Stimulated activated CD4-positive, alpha-beta T cell treated with anti-CD3 and anti-CD28 coated beads, Interleukin-15, amount 100 ng/mL, for 48 hours (primary cell): Measurements from ENCODE around the gene RAB20.
"Not testable (repeated sequence)": the region's sequence is repeated elsewhere in the genome, so short reads cannot be mapped to it uniquely, and the experiment has no call there.

Source experiments
- DNase-seq, 2 donors: peaks; one replicate each; pipeline ENCODE4 v3.0.0-alpha.2; 2020; ENCODE audit warnings: low read depth in 2 of 2

RAB20 gene, protein sequence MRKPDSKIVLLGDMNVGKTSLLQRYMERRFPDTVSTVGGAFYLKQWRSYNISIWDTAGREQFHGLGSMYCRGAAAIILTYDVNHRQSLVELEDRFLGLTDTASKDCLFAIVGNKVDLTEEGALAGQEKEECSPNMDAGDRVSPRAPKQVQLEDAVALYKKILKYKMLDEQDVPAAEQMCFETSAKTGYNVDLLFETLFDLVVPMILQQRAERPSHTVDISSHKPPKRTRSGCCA

GRCh38 chr13:110561344-110562035 lies at the start of gene RAB20:
RAB20 (minus strand) TSS chr13:110561722; CDS start chr13:110561519, 203 bp downstream.
- DNase-seq, result peak in 1 of 2 donors; percentile 31

- no peak for DNase-seq
These were observed 49.6 kb upstream of the RAB20 start for GRCh38 chr13:110610955-110611595.

GRCh38 chr13:110607675-110608224 lies 46.2 kb upstream of the RAB20 start:
- DNase-seq, result no peak

- not testable (repeated sequence) for DNase-seq
These were observed 44.8 kb upstream of the RAB20 start for GRCh38 chr13:110606281-110606680.

DNA sequence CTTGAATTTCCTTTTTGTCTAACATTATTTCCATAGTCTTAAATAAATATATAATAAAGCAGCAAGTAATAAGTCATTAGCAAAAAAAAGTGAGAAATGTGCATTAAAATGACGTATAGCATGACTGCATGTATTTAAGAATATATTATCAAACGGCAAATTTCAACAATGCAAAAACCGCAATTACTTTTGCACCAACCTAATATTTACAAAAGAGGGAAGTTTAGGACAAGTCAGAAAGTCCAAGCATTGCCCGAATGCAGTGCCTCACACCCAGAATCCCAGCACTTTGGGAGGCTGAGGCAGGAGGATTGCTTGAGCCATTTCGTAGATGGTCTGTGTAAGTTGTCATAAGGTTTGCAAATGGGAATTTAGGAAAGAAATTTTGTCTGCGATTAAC lies 43.6 kb upstream of the RAB20 start:
- no peak for DNase-seq

GRCh38 chr13:110600980-110601379 lies 39.5 kb upstream of the RAB20 start:
- no peak for DNase-seq

- no peak for DNase-seq
These were observed 38.8 kb upstream of the RAB20 start for GRCh38 chr13:110600261-110600819.

DNA sequence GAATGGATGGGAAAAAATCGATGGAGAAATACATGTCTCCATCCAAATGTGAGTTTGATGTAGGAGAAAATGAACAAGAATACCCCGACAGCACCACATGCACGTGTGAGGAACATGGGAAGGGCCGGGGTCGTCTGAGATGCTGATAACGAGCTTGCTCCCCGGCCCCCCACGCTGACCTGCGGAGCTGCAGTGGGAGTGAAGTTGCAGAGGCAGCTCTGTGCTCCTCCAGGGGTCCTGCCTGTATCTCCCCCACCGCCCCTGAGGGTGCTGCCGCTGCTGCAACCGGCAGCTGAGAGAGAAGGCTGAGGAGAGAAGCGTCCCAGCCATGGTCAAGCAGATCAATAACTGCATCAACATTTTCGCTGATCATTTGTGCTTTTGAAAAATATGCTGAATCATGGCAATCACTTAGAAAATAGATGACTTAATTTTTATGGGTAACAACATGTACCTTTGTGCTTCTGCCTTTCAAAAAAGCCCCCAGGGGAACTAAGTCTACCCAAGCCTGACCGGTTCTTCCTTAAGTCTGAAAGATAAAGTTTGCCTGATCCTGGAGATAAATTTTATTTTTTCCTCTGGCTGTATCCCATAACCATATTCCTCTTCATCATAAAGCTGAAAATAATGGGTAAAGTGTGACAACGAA lies 35.6 kb upstream of the RAB20 start:
- no peak for DNase-seq

- DNase-seq, result no peak
These were observed 32.1 kb upstream of the RAB20 start for GRCh38 chr13:110593430-110594130.

DNA sequence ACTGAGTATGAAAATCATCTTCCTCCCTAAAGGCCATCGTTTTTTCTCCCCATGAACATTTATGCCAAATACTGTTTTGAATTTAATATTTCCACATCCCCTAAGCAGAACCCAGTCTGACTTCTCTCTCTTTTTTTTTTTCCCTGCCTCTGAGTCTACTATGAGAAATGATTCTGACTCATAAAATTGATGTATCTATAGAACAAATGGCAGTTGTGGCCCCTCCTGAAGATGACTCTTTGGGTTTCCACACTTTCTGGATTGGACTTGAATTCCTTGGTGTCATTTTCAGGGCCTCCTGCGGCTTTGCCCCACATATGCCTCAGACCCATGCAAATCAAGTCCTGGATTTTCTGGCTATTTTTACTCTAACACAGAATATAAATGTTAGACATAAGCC lies 31.1 kb upstream of the RAB20 start:
- no peak for DNase-seq

- DNase-seq, result no peak
These were observed 29.1 kb upstream of the RAB20 start for GRCh38 chr13:110590577-110590976.

DNA sequence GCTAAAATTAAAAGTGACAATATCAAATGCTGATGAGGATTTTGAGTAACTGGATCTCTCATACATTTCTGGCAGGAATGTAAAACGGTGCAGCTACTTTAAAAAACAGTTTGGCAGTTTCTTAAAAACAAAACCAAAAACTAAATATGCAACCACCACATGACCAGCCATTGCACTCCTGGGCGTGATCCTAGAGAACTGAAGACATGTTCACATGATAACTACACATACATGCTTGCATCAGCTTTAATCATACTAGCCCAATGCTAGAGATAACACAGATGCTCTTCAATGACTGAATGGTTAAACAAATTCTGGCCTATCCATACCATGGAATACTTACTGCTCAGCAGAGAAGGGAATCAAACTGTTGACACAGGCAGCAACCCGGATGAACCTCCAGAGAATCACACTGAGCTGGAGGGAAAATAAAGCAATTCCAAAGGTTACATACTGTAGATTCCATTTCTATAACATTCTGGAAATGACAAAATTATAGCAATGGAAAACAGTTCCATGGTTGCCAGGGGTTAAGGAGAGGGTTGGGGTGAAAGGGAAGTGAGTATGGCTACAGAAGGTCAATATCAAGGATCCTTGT lies 28.4 kb upstream of the RAB20 start:
- no peak for DNase-seq

DNA sequence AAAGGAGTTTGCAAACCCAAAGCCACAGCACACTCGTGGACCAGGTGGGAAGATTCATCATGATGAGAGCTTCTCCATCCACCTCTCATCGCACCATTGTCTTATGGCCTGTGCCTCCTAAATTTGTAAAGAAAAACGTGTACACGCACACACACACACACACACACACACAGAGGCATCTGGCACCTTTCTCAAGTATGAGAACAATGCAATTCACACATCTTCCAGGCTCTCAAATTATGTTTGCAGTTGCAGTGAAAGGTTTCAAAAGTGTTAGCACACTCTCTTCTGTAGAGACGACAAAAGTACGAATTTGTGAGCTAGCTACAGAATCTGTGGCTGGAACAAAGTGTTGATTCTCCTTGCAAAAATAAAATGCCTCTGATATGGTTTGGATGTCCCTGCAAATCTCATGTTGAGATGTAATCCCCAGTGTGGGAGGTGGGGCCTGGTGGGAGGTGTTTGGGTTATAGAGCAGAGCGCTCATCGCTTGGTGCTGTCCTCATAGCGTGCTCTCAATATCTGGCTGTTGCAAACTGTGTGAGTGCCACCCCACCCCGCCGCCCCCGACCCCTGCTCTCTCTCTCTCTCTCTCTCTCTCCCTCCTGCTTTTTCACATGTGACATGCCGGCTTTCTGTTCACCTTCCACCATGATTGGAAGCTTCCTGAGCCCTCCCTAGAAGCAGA lies 21.8 kb upstream of the RAB20 start:
- DNase-seq, result no peak

- no peak for DNase-seq
These were observed 21.0 kb upstream of the RAB20 start for GRCh38 chr13:110582421-110582954.

DNA sequence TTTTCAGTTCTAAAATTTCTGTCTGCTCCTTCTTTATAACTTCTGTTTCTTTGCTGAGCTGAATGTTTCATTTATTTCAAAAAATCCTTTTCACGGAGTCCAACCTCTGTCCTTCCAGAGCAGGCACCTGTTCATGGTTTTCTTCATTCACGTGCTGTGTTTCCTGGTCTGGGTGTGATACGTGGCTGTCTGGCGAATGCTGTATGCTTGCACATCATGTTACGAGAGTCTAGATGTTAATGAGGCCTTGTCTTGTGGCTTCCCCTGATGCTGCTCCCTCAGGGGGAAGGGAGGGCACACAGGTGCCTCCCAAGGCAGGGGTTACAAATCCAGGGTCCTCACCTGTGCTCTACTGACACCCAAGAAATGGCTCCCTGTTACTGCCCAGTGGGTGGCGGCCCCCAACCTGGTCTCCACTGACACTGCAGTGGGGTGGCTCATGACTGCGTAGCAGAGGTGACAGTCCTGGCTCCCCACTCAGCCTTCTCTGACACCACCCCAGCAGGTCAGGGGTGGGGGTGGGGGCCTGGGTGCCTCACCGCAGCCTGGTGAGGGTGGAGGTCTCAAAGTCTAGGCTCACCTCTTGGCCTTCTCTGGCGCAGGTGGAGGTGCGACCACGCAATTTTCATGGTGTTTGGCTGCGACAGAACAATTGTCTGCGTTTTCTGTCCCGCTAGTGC lies 20.1 kb upstream of the RAB20 start:
- no peak for DNase-seq

DNA sequence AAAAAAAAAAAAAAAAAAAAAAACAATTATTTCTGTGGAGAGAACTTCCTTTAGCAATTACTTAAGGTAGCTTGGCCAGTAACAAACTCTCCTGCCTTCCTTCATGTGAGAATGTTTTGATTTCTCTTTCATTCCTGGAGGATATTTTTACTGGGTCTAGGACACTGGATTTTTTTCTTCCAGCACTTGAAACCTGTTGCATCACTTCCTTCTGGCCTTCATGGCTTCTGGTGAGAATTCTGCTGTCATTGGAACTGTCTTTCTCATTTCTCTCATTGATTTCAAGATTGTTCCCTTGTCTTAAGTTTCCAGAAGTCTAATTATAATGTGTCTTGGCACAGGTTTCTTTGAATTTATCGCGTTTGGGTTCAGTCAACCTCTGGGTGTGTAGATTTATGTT lies 19.3 kb upstream of the RAB20 start:
- DNase-seq, result no peak

GRCh38 chr13:110578363-110578762 lies 16.8 kb upstream of the RAB20 start:
- DNase-seq, result no peak

DNA sequence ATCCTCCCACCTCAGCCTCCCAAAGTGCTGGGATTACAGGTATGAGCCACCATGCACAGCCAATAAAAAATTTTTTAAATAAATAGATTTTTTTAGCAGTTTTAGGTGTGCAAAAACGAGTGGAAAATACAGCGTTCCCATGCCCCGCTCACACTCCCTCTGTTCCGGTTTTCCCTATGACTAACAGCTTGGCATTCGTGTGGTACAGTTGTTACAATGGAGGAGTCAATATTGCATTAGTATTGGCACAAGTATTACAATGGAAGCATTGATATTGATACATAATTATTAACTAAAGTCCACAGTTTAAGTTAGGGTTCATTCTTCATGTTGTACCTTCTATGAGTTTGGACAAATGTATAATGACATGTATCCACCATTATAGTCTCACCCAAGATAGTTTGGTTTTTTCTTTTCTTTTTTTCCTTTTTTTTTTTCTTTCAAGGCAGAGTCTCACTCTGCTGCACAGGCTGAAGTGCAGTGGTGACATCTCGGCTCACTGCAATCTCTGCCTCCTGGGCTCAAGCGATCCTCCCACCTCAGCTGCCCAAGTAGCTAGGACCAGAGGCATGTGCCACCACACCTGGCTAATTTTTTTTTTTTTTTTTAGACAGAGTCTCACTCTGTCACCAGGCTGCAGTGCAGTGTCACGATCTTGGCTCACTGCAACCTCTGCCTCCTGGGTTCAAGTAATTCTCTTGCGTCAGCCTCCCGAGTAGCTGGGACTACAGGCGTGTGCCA lies 15.4 kb upstream of the RAB20 start:
- no peak for DNase-seq

DNA sequence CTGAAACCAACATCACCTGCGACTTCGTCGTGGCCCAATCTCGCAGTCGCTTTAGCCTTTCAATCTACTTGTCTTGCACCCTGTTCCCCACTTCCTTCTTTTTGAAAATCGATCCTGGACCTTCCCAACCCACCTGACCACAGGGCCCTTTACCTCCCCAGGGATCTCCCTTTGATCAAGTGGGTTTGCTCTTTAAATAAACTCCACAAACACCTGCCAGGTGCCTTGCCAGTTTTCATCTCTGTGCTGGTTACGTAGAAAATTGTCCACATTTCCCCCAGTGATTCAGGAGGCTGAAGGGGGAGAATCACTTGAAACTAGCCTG lies 14.5 kb upstream of the RAB20 start:
- DNase-seq, result no peak
